ENCODE data around the gene TDRD1. TPM values are rescaled to one million over a fixed set of nuclear protein-coding genes. Genes with fewer than 3 reads are reported as not detected.

TDRD1 gene
- total RNA-seq, 1 donor: 0.72 TPM

DNA sequence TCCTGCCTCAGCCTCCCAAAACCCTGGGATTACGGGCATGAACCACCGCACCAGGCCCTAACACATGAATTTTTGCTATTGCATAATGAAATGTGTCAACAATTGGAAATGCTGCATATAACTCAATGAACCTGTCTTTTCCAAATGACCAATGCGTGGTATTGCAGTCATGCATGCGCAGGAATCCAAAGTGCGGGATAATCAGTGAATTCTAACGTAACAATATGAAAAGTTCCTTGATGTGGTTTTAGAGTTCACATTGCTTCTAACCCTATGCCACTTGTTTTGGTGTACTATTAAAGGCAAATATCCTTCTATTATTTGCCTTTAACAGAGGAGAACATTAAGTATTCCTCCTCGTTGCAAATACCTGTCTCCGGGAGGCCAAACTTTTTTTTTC, 10.5 kb downstream of the TDRD1 start:
- Histone ChIP-seq H3K36me3 (ENCODE audit: insufficient read depth, low read length) (no peaks in the 10 kb centered on the region), H3K4me3 (ENCODE audit: insufficient read depth, low read length) (no peak overlapping the region), H3K4me2 (ENCODE audit: insufficient read depth, low read length) (no peak overlapping the region), H3K9me3 (ENCODE audit: low read depth, low read length) (no peaks in the 10 kb centered on the region), H3K27ac (ENCODE audit: low read depth, low read length) (no peak overlapping the region), H3K79me2 (ENCODE audit: insufficient read depth, low read length) (no peaks in the 10 kb centered on the region), H3K27me3 (ENCODE audit: insufficient read depth, low read length) (no peaks in the 10 kb centered on the region), H4K20me1 (ENCODE audit: insufficient read depth, low read length) (no peaks in the 10 kb centered on the region), H2AFZ (ENCODE audit: low read length) (no peak overlapping the region), H3K4me1 (ENCODE audit: insufficient read depth, low read length) (no peaks in the 10 kb centered on the region)
- DNase-seq (ENCODE audit: insufficient read length, low spot score, missing footprints): no peak
- TF ChIP-seq, protein P1, sequence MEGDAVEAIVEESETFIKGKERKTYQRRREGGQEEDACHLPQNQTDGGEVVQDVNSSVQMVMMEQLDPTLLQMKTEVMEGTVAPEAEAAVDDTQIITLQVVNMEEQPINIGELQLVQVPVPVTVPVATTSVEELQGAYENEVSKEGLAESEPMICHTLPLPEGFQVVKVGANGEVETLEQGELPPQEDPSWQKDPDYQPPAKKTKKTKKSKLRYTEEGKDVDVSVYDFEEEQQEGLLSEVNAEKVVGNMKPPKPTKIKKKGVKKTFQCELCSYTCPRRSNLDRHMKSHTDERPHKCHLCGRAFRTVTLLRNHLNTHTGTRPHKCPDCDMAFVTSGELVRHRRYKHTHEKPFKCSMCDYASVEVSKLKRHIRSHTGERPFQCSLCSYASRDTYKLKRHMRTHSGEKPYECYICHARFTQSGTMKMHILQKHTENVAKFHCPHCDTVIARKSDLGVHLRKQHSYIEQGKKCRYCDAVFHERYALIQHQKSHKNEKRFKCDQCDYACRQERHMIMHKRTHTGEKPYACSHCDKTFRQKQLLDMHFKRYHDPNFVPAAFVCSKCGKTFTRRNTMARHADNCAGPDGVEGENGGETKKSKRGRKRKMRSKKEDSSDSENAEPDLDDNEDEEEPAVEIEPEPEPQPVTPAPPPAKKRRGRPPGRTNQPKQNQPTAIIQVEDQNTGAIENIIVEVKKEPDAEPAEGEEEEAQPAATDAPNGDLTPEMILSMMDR (IDR thresholded peaks at IDR 0.05; ENCODE audit: extremely low read depth, low read depth, low read length): no peak

DNA sequence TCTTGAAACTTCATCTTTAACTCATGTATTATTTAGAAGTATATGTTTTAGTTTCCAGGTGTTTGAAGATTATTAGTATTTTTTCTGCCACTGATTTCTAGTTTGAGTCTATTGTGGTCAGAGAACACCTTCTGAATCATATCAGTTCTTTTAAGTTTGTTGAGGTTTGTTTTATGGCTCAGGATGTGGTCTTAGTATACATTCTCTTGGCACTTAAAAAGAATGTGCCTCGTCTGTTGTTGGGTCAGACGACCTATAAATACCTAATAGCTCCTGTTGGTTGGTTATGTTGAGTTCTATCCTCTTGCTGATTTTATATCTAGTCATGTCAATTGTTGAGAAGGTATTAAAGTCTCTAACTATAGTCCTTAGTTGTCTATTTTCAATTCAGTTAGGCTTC, 15.9 kb downstream of the TDRD1 start:
- H3K27me3 ChIP-seq (ENCODE audit: insufficient read depth, low read length): peaks cover 8% of the 10 kb centered on the region
- H3K4me1 ChIP-seq (ENCODE audit: insufficient read depth, low read length): no peaks in the 10 kb centered on the region
- H4K20me1 ChIP-seq (ENCODE audit: insufficient read depth, low read length): no peaks in the 10 kb centered on the region
- no peak overlapping the region for H3K27ac ChIP-seq (ENCODE audit: low read depth, low read length)
- no peak overlapping the region for H2AFZ ChIP-seq (ENCODE audit: low read length)
- no peak for DNase-seq (ENCODE audit: insufficient read length, low spot score, missing footprints)
- no peaks in the 10 kb centered on the region for H3K79me2 ChIP-seq (ENCODE audit: insufficient read depth, low read length)
- H3K9me3 ChIP-seq (ENCODE audit: low read depth, low read length): no peaks in the 10 kb centered on the region
- TF ChIP-seq, protein P1 (IDR thresholded peaks at IDR 0.05; ENCODE audit: extremely low read depth, low read depth, low read length): no peak
- no peak overlapping the region for H3K4me3 ChIP-seq (ENCODE audit: insufficient read depth, low read length)
- no peaks in the 10 kb centered on the region for H3K36me3 ChIP-seq (ENCODE audit: insufficient read depth, low read length)
- no peak overlapping the region for H3K4me2 ChIP-seq (ENCODE audit: insufficient read depth, low read length)

DNA sequence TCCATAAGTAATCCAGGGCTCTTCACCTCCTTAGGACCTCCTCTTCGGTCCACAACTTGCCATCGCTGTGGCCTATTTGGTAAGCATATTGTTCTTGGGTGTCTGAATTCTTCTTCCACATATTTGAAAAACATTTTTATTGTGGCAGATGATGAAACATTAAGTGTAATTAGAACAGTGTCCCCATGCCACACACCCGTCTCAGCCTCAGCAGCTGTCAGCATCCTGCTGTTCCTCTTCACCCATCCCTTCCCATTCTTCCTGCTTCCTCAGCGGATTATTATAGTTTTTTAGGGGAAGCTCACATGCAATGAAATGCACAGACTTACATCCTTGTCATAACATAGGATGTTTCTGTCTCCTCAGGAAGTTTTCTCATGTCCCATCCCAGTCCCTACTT, 20.1 kb downstream of the TDRD1 start:
- Histone ChIP-seq H3K4me2 (ENCODE audit: insufficient read depth, low read length) (no peak overlapping the region), H3K27ac (ENCODE audit: low read depth, low read length) (no peak overlapping the region)

DNA sequence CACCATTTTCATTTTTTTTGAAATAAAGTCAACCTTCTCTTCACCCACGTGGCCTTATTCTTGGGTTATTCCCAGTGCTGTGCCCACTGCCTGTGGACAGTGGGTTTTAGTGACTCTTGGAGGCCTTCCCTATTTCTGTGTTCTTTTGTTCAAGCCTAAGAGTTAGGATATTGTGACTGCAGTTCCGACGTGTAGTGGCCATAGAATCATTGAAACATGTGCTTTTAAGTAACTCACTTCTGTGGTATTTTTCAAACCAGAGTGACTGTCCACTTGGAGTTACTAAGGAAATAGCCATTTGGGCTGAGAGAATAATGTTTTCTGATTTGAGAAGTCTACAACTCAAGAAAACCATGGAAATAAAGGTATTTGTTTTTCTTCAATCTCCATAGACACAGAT, 23.7 kb downstream of the TDRD1 start:
- TF ChIP-seq, protein P1 (IDR thresholded peaks at IDR 0.05; ENCODE audit: extremely low read depth, low read depth, low read length): no peak
- Histone ChIP-seq H3K9me3 (ENCODE audit: low read depth, low read length) (no peaks in the 10 kb centered on the region), H4K20me1 (ENCODE audit: insufficient read depth, low read length) (no peaks in the 10 kb centered on the region), H3K36me3 (ENCODE audit: insufficient read depth, low read length) (no peaks in the 10 kb centered on the region), H3K27me3 (ENCODE audit: insufficient read depth, low read length) (peaks cover 8% of the 10 kb centered on the region), H3K4me2 (ENCODE audit: insufficient read depth, low read length) (no peak overlapping the region), H3K27ac (ENCODE audit: low read depth, low read length) (no peak overlapping the region), H3K4me1 (ENCODE audit: insufficient read depth, low read length) (no peaks in the 10 kb centered on the region), H3K79me2 (ENCODE audit: insufficient read depth, low read length) (no peaks in the 10 kb centered on the region), H2AFZ (ENCODE audit: low read length) (no peak overlapping the region), H3K4me3 (ENCODE audit: insufficient read depth, low read length) (no peak overlapping the region)
- DNase-seq (ENCODE audit: insufficient read length, low spot score, missing footprints): no peak

More for the DNA sequence above, 20.1 kb downstream of the TDRD1 start:
- Histone ChIP-seq H3K79me2 (ENCODE audit: insufficient read depth, low read length) (no peaks in the 10 kb centered on the region), H3K4me3 (ENCODE audit: insufficient read depth, low read length) (no peak overlapping the region), H3K9me3 (ENCODE audit: low read depth, low read length) (no peaks in the 10 kb centered on the region), H3K27me3 (ENCODE audit: insufficient read depth, low read length) (peaks cover 8% of the 10 kb centered on the region), H4K20me1 (ENCODE audit: insufficient read depth, low read length) (no peaks in the 10 kb centered on the region), H2AFZ (ENCODE audit: low read length) (no peak overlapping the region), H3K36me3 (ENCODE audit: insufficient read depth, low read length) (no peaks in the 10 kb centered on the region), H3K4me1 (ENCODE audit: insufficient read depth, low read length) (no peaks in the 10 kb centered on the region)
- TF ChIP-seq, protein P1 (IDR thresholded peaks at IDR 0.05; ENCODE audit: extremely low read depth, low read depth, low read length): no peak
- no peak for DNase-seq (ENCODE audit: insufficient read length, low spot score, missing footprints)
